22Rv1 (cell line): ENCODE results near the gene MSI2.

ENCODE experiments used
- H3K27ac ChIP-seq: fragments of 450-650 bp; 2 replicates; pipeline ENCODE4 v1.5.1; 2017
- ZFX ChIP-seq: fragments of 450-650 bp; IDR thresholded peaks from 2 replicates; pipeline ENCODE4 v1.6.1; 2017; ENCODE audit warnings: antibody characterized with exemption, borderline replicate concordance
- TF ChIP-seq, protein P1 (sequence below): fragments of 450-650 bp; IDR thresholded peaks from 2 replicates; pipeline ENCODE4 v1.5.1; 2017; ENCODE audit warnings: mild to moderate bottlenecking

Gene MSI2

DNA sequence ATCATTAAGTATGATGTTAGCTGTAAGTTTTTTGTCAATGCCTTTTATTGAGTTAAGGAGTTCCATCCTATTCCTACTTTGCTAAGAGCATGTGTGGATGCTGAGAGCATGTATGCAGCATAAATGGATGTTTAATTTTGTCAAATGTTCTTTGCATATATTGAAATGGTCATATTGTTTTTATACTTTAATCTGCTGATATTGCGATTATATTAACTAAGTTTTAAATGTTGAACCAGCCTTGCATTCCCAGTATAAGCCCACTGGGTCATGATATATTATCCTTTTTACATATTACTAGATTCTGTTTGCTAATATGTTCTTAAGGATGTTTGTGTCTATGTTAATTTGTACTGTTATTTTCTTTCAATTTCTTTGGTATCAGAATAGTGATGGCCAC, 435.6 kb downstream of the MSI2 start:
- H3K27ac ChIP-seq = no peak overlapping the region
- TF ChIP-seq, protein P1, sequence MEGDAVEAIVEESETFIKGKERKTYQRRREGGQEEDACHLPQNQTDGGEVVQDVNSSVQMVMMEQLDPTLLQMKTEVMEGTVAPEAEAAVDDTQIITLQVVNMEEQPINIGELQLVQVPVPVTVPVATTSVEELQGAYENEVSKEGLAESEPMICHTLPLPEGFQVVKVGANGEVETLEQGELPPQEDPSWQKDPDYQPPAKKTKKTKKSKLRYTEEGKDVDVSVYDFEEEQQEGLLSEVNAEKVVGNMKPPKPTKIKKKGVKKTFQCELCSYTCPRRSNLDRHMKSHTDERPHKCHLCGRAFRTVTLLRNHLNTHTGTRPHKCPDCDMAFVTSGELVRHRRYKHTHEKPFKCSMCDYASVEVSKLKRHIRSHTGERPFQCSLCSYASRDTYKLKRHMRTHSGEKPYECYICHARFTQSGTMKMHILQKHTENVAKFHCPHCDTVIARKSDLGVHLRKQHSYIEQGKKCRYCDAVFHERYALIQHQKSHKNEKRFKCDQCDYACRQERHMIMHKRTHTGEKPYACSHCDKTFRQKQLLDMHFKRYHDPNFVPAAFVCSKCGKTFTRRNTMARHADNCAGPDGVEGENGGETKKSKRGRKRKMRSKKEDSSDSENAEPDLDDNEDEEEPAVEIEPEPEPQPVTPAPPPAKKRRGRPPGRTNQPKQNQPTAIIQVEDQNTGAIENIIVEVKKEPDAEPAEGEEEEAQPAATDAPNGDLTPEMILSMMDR = no peak
- TF ChIP-seq ZFX = no peak

DNA sequence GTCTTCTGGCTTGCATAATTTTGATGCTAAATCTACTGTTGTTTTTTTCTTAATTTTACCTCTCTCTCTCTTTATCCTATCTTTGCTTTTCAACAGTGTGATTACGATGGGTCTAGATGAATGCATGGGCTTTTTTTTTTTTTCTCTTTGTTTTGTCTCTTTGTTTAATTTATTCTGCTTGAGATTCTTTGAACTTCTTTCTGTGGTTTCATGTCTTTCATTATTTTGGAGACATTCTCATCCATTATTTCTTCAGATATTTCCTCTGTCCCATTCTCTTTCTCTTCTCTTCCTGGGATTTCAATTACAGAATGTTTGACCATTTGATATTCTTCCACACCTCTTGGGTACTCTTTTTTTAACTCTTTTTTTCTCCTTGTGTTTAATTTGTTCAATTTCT, 436.4 kb downstream of the MSI2 start:
- TF ChIP-seq ZFX = no peak
- TF ChIP-seq, protein P1 = no peak

DNA sequence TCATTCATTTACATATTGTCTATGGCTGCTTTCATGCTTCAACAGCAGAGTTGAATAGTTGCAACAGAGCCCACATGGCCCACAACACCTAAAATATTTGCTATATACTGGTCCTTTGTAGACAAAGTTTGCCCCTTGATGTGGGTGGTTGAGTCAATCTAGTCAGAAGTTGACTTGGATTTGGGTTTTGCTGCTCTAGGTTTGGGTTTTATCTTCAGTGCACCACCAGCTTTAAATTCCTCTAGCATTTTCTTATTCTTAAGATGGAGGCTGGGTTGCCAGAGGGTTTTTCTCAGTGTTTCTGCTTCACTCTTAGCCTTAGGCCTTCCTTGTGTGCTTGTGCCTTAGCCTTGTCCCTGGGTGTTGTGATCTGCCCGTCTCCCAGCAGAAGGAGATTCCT, 437.7 kb downstream of the MSI2 start:
- no peak overlapping the region for H3K27ac ChIP-seq
- TF ChIP-seq, protein P1 = no peak
- no peak for TF ChIP-seq ZFX

More for the DNA sequence above, 436.4 kb downstream of the MSI2 start:
- H3K27ac ChIP-seq = no peak overlapping the region

DNA sequence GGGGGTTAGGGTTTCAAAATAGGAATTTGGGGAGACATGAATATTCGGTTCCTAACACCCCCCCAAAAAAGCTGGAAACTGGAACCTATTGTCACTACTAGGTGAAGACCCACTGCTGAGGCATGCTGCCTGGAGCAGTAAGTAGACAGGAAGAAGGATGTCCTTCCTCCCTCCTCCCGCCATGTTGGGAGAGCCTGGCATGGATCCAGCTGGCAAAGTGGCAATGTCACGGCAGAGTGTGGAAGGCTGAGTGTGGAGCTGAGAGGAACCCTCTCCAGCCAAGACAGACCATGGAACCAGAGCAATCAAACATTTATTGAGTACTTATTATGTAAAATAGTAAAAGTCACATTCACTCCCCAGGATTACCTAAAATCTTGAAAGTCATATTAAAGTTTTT, 439.7 kb downstream of the MSI2 start:
- TF ChIP-seq, protein P1 = no peak
- no peak for TF ChIP-seq ZFX
- H3K27ac ChIP-seq = no peak overlapping the region

DNA sequence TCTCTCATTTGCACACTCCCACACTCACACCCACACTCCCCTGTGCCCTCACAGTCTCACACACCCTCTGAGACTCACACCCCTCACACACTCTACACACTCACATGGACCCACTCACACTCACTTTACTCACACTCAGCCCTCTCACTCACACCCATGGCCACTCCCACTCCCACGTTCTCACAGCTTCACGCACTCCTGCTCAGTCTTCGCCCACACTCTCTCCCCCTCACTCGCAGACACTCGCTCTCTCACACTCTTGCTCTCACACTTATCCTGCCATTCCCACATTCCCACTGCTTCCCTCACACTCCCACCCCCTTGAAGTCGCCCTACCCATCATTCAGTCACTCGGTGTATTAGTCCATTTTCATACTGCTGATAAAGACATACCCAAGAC, 440.9 kb downstream of the MSI2 start:
- no peak overlapping the region for H3K27ac ChIP-seq
- TF ChIP-seq, protein P1 = no peak
- no peak for TF ChIP-seq ZFX

DNA sequence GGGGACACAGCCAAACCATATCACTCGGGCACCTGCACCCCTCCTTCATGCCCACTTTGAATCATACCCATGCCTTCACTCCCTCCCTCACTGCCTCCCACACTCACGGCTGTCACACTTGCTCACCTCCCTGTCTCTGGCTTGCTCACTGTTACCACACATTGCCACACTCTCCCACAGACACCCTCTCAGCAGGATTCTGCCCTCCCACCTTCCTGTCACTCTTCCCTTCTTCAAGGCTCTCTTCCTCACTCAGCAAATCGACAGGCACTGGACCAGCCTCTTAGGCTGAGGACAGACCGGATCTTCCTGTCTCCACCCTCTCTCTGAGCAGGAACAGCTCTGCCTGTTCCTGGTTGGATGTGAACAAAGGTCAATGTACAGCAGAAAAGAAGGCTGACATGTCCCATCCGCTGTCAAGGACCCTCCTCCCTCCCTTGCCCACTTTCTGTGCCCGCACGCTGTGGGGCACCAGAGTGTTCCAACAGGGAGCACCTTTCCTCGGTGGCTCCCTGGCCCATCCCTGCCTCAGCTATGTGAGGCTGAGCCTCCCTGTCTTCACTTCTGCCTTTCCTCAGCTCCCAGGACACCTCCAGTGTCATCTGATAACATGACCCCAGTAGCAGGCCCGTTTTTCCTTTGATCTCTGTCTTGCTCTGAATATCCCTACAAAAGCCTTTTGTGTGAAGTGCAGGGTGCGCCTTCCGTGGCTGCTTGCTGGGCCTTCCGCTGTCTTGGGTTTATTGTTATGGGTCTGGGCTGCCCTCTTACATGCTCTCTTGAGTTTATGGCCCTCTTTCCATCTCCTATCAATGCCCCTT, 441.8 kb downstream of the MSI2 start:
- peak overlapping the region; percentile 27; the same call in 1 of the 2 replicates for H3K27ac ChIP-seq
- TF ChIP-seq ZFX = no peak
- TF ChIP-seq, protein P1 = no peak

DNA sequence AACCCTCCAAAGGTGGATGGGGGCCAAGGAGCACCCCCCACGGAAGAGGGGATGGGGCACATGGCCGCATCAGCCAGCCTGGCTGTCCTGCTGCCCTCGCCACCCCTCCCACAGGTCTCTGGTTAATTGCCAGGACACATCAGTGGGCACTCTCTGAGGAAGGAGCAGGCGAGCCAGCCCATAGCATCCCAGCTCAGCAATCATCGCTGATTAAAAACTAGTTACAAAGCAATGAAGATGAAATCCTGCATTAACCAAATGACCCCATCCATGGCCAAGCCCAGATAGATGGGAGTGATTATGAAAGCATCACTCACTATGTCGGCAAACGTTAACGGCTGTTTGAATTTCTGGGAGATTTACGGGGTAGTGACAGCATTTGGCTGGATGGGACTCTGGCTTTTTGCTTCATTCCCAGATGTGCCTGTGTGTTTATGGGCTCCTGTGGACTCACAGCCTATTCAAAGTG, 443.5 kb downstream of the MSI2 start:
- no peak for TF ChIP-seq ZFX
- H3K27ac ChIP-seq = no peak overlapping the region
